Subcutaneous adipose tissue (tissue), 4 donors: ENCODE measurements around the gene HRH2. TPM values are rescaled to one million over a fixed set of nuclear protein-coding genes. Genes with fewer than 3 reads are reported as not detected.

Experiments
- total RNA-seq, 4 donors: library from RNA; depleted of rRNA; stranded (reverse); fragments of >200 nt; gene quantifications; one replicate each; pipeline ENCODE4 v1.1.0, GENCODE V29; 2016
- TF ChIP-seq, protein P1 (sequence below): fragments of 450-650 bp; IDR thresholded peaks from one replicate; pipeline ENCODE4 v1.5.1; 2016; ENCODE audit warnings: low read depth, mild to moderate bottlenecking, control low read depth, antibody characterized with exemption, moderate library complexity

Gene HRH2
- total RNA-seq, 4 donors from 2014 or later = 2.4 to 6.5 (median 5.5) TPM

DNA sequence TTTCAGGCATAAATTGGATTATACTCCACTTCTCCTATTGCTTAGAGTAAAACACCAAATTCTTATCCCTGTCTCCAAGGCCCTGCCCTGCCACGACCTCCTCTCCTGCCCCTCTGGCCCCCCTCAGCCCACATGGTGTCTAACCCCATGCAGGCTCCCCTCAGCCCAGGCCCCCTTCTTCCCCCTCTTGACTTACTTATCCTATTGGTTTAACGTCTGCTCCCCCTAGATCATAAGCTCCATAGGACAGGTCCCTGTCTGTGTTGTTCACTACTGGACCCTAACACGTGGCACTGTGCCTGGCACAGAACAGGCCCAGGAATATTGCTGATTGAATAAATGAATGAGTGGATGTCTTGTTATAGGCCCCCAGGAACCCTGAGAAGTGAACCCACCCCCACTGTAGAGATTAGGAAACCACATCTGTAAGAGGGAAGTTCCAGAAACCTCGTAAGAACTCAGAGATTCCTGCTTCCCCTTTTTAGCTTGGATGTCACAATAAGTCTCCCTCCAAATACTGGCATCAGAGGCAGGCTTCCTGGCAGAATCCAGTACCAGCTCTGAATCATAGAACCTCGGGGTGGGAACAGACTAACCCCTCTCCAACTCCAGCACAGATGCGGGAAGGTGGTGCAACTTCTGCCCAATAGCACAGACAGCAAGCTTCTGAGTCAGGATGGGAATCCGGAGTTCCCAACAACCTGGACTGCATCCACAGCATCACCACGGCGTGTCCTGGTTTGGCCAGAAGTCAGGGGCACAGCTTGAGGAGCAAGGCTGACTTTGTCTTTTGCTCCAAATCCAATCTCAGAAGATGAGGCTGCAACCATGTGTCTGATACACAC, 31.5 kb downstream of the HRH2 start:
- TF ChIP-seq, protein P1, sequence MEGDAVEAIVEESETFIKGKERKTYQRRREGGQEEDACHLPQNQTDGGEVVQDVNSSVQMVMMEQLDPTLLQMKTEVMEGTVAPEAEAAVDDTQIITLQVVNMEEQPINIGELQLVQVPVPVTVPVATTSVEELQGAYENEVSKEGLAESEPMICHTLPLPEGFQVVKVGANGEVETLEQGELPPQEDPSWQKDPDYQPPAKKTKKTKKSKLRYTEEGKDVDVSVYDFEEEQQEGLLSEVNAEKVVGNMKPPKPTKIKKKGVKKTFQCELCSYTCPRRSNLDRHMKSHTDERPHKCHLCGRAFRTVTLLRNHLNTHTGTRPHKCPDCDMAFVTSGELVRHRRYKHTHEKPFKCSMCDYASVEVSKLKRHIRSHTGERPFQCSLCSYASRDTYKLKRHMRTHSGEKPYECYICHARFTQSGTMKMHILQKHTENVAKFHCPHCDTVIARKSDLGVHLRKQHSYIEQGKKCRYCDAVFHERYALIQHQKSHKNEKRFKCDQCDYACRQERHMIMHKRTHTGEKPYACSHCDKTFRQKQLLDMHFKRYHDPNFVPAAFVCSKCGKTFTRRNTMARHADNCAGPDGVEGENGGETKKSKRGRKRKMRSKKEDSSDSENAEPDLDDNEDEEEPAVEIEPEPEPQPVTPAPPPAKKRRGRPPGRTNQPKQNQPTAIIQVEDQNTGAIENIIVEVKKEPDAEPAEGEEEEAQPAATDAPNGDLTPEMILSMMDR = no peak

DNA sequence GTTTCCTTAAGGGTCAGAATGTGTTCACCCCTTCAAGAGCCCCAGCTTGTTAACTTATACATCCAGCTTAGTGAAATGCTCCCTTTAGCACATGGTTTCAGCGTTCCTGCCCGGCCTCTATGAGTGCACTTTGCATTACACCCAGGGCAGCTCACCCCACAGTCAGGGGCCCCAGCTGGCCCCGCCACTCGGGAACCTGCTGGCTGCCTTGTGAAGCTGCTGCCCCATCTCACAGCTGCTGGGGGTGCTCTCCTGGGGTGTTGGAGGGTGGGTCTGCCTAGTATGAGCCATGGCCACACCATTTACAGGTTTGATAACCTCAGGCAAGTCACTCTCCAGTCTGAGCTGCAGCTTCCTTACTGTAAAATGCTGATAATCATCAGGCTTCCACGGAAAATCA, 32.2 kb downstream of the HRH2 start:
- TF ChIP-seq, protein P1 = no peak

DNA sequence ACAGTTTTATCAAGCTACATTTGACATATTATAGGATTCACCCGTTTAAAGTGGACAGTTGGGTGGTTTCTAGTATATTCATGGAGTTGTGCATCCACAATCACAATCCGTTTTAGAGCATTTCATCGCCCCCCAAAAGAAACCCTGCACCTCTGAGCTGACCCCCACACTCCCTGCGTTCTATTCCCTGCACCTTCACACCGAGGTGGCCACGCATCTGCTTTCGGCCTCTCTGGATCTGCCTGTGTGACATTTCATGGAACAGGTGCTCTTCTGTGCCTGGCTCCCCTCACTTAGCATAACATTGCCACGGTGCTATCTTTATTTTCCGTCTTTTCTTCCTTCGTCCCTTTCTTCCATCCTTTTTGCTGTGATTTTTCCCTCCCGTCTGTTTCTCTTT, 32.7 kb downstream of the HRH2 start:
- TF ChIP-seq, protein P1 = no peak

DNA sequence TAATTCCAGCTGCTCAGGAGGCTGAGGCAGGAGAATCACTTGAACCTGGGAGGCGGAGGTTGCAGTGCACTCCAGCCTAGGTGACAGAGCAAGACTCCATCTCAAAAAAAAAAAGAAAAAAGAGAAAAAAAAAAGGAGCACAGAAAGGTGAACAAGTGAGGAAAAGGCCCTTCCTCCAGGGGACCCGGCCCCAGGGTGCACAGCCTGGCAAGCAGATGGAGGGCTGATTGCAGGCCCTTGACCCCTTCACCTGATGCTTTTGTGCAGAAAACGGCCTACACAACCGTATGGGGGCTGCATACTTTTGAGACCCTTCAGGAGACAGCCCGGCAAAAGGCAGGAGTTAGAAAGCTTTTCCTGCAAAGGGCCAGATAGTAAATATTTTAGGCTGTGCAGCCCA, 33.9 kb downstream of the HRH2 start:
- TF ChIP-seq, protein P1 = no peak

DNA sequence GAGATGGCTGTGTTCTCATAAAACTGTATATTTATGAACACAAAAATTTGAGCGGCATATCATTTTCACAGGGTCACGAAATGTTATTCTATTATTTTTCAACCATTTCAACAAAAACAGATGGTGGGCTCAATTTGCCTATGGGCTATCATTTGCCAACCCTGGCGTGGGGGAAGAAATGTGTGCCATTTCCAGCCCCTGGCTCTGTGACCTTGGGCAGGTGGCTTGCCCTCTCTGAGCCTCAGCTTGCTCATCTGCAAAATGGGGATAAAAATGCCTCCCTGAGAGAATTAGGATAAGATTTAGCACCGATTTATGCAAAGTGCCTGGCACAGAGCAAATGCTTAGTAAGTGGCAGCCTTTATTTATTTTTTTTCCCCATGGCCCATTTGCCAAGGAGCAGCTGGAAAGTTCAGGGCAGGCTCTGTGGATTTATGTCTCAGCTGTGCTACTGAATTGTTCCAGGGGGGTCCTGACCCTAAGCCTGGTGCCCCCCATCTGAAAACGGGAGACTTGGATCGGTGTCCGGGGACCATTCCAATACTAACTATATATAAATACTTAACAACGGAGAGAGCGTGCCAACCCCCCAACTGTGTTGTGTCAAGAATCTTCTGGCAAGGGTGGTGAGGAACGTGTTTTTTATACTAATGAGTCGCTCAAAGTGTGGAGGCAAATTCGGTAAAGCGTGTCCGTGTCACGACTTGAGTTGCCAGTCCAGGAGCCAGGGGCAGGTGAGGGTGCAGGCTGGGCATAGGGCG, 34.5 kb downstream of the HRH2 start:
- TF ChIP-seq, protein P1 = no peak

DNA sequence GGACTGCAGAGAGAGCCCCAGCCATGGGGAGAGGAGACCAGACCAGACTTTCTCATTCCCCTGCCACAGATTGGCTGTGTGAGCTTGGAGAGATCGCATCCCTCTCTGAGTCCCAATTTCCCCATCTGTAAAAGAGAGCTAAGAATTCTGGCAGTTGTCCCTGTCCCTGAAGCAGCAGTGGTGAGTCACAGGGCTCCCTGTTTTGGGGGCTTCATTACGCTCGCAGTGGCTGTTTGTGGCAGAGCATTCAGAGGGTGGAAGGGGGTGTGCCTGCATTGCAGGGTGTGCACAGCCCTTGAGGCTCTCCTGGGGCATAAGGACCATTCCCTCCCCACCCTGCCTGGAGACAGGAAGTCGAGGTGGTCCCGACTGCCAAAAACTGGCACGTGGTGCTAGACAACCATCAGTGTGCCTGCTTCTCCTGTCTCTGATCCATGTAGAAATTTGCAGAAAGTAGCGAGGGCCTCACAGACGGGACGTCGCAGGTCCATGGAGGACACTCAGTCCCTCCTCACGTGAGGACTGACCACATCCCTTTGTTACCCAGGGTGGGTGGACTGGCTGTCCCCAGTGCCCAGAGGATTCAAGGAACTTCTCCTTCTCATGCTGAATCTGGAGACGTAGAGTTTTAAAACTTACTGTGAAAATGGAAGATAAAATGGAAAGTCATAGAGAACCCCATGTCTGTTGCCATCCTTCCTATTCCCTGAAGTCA, 35.3 kb downstream of the HRH2 start:
- TF ChIP-seq, protein P1 = no peak

DNA sequence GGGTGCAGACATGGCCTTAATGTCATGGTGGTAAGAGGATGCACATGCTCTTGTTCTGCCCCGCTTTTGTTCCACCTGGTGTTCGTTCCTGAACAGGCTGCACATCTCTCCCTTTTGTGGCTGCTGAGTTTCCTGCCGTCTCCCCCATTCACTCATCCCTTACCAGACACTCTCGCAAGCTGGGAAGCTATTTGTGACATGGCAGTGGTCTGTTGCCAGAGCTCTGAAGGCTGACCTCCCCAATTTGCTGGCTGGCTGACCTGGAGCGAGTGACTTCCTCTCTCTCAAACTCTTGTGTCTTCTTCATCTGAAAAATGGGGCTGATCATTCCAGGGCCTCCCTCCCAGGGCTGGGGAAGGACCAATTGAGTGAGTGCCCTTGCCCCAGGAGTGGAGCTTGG, 35.9 kb downstream of the HRH2 start:
- TF ChIP-seq, protein P1 = no peak
